Parietal lobe (tissue), 2 donors: Measurements from ENCODE around the gene RAB35. TPM values are rescaled to one million over a fixed set of nuclear protein-coding genes. Genes with fewer than 3 reads are reported as not detected.

Experiments used
- small RNA-seq: library from RNA; depleted of rRNA; stranded (forward); fragments of <200 nt; gene quantifications from one replicate; pipeline ENCODE3, GENCODE V24; 2014; ENCODE audit warnings: low replicate concordance
- total RNA-seq: library from RNA; depleted of rRNA; stranded (reverse); fragments of >200 nt; gene quantifications from one replicate; pipeline ENCODE4 v1.2.3, GENCODE V29; 2014

Gene RAB35
- 31.0 TPM for total RNA-seq

DNA sequence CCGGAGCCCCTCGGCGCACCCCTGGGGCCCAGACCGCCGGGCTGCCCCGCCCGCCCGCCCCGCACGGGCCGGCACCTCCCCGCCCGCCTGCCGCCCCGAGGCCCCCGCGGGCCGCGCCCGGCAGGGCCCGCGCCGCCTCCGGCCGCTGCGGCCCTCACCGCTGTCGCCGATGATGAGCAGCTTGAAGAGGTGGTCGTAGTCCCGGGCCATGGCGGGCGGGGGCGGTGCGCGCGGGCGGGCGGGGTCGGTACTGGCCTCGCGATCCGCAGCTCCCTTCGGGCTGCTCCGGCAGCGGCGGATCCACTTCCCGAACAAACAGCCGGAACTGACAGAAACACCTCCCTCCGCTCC, at the start of gene RAB35:
Gene RAB35 (minus strand): TSS at position 313 of the 351 bp plus-strand sequence. CDS start 103 bp downstream, at position 210.

Small RNAs within 50 kb of the gene (small RNA-seq; reads per million reads assigned to genes)
- not detected for gene AC004812.1
- gene MIR4498: not detected

Other genes starting within 250 kb of the RAB35 start
- 24.4 TPM for gene CIT, start 239.4 kb downstream of the RAB35 start, total RNA-seq
- 66.4 TPM for gene BICDL1, start 127.5 kb downstream of the RAB35 start, total RNA-seq
- 97.3 TPM for gene GCN1, start 78.0 kb upstream of the RAB35 start, total RNA-seq
- gene RPLP0, start 84.4 kb upstream of the RAB35 start, total RNA-seq: 1,587 TPM
- gene PXN, start 149.0 kb upstream of the RAB35 start, total RNA-seq: 5.6 TPM
- gene RNU4-2, start 175.2 kb upstream of the RAB35 start, total RNA-seq: under 0.01 TPM
- gene RNU4-1, start 176.5 kb upstream of the RAB35 start, total RNA-seq: under 0.01 TPM
- gene SIRT4, start 185.6 kb upstream of the RAB35 start, total RNA-seq: 2.2 TPM
- not detected for gene PLA2G1B, start 211.0 kb upstream of the RAB35 start, total RNA-seq